DMS153 treated with DMSO at 0.1 percent for 48 hours (cell line): ENCODE measurements around the gene CWC27.
"Not testable (repeated sequence)": the region's sequence is repeated elsewhere in the genome, so short reads cannot be mapped to it uniquely, and the experiment has no call there.

Experiments used
- DNase-seq: peaks from one replicate; lab custom pipeline; 2025; ENCODE audit not compliant: unreplicated experiment; lab: John Stamatoyannopoulos, UW

CWC27 gene

GRCh38 chr5:64838376-64838775, 69.6 kb downstream of the CWC27 start:
- no peak for DNase-seq

GRCh38 chr5:64838803-64839202, 70.1 kb downstream of the CWC27 start:
- no peak for DNase-seq

- DNase-seq: no peak
Measured at GRCh38 chr5:64839936-64840335, 71.2 kb downstream of the CWC27 start.

- DNase-seq: no peak
Measured at GRCh38 chr5:64840958-64841357, 72.2 kb downstream of the CWC27 start.

GRCh38 chr5:64853777-64854176, 85.0 kb downstream of the CWC27 start:
- no peak for DNase-seq

GRCh38 chr5:64854855-64855254, 86.1 kb downstream of the CWC27 start:
- no peak for DNase-seq

GRCh38 chr5:64859881-64860280, 91.2 kb downstream of the CWC27 start:
- DNase-seq: no peak

GRCh38 chr5:64861281-64861680, 92.6 kb downstream of the CWC27 start:
- no peak for DNase-seq

- no peak for DNase-seq
Measured at GRCh38 chr5:64864171-64864570, 95.4 kb downstream of the CWC27 start.

GRCh38 chr5:64865662-64866061, 96.9 kb downstream of the CWC27 start:
- no peak for DNase-seq

GRCh38 chr5:64869419-64869818, 100.7 kb downstream of the CWC27 start:
- no peak for DNase-seq

- no peak for DNase-seq
Measured at GRCh38 chr5:64872044-64872443, 103.3 kb downstream of the CWC27 start.

- no peak for DNase-seq
Measured at GRCh38 chr5:64873441-64873840, 104.7 kb downstream of the CWC27 start.

- no peak for DNase-seq
Measured at GRCh38 chr5:64874753-64875152, 106.0 kb downstream of the CWC27 start.

- no peak for DNase-seq
Measured at GRCh38 chr5:64876203-64876602, 107.5 kb downstream of the CWC27 start.

GRCh38 chr5:64880821-64881220, 112.1 kb downstream of the CWC27 start:
- DNase-seq: no peak

- no peak for DNase-seq
Measured at GRCh38 chr5:64883912-64884311, 115.2 kb downstream of the CWC27 start.

- no peak for DNase-seq
Measured at GRCh38 chr5:64884541-64884940, 115.8 kb downstream of the CWC27 start.

- no peak for DNase-seq
Measured at GRCh38 chr5:64887910-64888309, 119.2 kb downstream of the CWC27 start.

GRCh38 chr5:64895748-64896147, 127.0 kb downstream of the CWC27 start:
- DNase-seq: no peak

- no peak for DNase-seq
Measured at GRCh38 chr5:64899838-64900237, 131.1 kb downstream of the CWC27 start.

- DNase-seq: no peak
Measured at GRCh38 chr5:64900618-64901017, 131.9 kb downstream of the CWC27 start.

GRCh38 chr5:64907399-64907798, 138.7 kb downstream of the CWC27 start:
- not testable (repeated sequence) for DNase-seq

GRCh38 chr5:64914396-64914795, 145.7 kb downstream of the CWC27 start:
- no peak for DNase-seq
